DOHH2 (cell line): ENCODE data around the gene UBXN4.

ENCODE experiments used
- H3F3A ChIP-seq: fragments of 200-600 bp; sonication (generic), shearing (Covaris generic); 2 replicates; pipeline ENCODE4 v1.6.0; 2016; ENCODE audit warnings: antibody characterized with exemption, mild to moderate bottlenecking; ENCODE audit not compliant: control insufficient read depth, insufficient read depth
- H3K27ac ChIP-seq: fragments of 200-600 bp; sonication (generic); 2 replicates; pipeline ENCODE4 v1.5.1; 2014; ENCODE audit warnings: low read depth, mild to moderate bottlenecking, low read length, moderate library complexity
- H3K27me3 ChIP-seq: fragments of 200-600 bp; sonication (generic); 2 replicates; pipeline ENCODE4 v1.6.1; 2014; ENCODE audit warnings: mild to moderate bottlenecking, low read length, mixed read lengths; ENCODE audit not compliant: control insufficient read depth
- H3K36me3 ChIP-seq: fragments of 200-600 bp; sonication (generic); 2 replicates; pipeline ENCODE4 v1.6.1; 2014; ENCODE audit warnings: mild to moderate bottlenecking, low read length, moderate library complexity, mixed read lengths; ENCODE audit not compliant: control insufficient read depth
- H3K4me1 ChIP-seq: fragments of 200-600 bp; sonication (generic); 2 replicates; pipeline ENCODE4 v1.6.1; 2014; ENCODE audit warnings: mild to moderate bottlenecking, low read length, mixed read lengths; ENCODE audit not compliant: control insufficient read depth
- H3K4me2 ChIP-seq: fragments of 200-600 bp; sonication (generic); 2 replicates; pipeline ENCODE4 v1.6.0; 2014; ENCODE audit warnings: mild to moderate bottlenecking, low read length, moderate library complexity
- H3K4me3 ChIP-seq: fragments of 200-600 bp; sonication (generic); 2 replicates; pipeline ENCODE4 v1.5.1; 2014; ENCODE audit warnings: mild to moderate bottlenecking, low read length, mixed read lengths
- H3K79me2 ChIP-seq: fragments of 200-600 bp; sonication (generic); 2 replicates; pipeline ENCODE4 v1.6.1; 2014; ENCODE audit warnings: mild to moderate bottlenecking, low read length, mixed read lengths; ENCODE audit not compliant: control insufficient read depth
- H3K9me2 ChIP-seq: fragments of 200-600 bp; sonication (generic); replicated peaks from 2 replicates; pipeline ENCODE4 v1.6.1; 2014; ENCODE audit warnings: mild to moderate bottlenecking, low read length, mixed read lengths; ENCODE audit not compliant: control insufficient read depth
- H3K9me3 ChIP-seq: fragments of 200-600 bp; sonication (generic); 2 replicates; pipeline ENCODE4 v1.6.1; 2014; ENCODE audit warnings: antibody characterized with exemption, low read length, mixed read lengths; ENCODE audit not compliant: control insufficient read depth, insufficient read depth
- H4K20me1 ChIP-seq: fragments of 200-600 bp; sonication (generic); 2 replicates; pipeline ENCODE4 v1.6.0; 2014; ENCODE audit warnings: low read depth, mild to moderate bottlenecking, antibody characterized with exemption, low read length, moderate library complexity; ENCODE audit not compliant: control insufficient read depth, insufficient read depth
- EZH2phosphoT487 ChIP-seq: fragments of 200-600 bp; sonication (generic); IDR thresholded peaks from 2 replicates; pipeline ENCODE4 v1.6.1; 2017; ENCODE audit warnings: borderline replicate concordance, mild to moderate bottlenecking, antibody characterized with exemption, low read length, moderate library complexity, mixed read lengths
- TF ChIP-seq, protein P1 (sequence below): fragments of 200-600 bp; sonication (generic); IDR thresholded peaks from one replicate; pipeline ENCODE4 v1.5.1; 2014; ENCODE audit warnings: antibody characterized with exemption, mild to moderate bottlenecking, low read depth, low read length; ENCODE audit not compliant: poor library complexity, severe bottlenecking

UBXN4 gene

DNA sequence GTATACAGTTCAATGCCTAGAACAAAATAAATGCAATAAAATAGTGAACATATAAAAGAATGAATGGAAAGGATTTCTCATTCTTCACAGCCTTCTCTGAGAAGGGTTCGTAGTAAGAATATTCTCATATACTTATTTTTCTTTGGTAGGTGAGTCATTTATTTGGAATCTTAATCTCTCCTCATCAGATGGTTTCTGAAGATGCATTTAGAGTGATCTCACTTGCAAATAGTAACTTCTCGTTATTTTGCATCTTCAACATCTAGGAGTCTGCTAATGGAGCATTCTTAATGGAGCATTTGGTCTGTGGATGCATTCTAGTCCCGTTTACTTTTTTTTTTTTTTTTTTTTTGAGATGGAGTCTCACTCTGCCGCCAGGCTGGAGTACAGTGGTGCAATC lies 3.9 kb downstream of the UBXN4 start:
- peaks cover 62% of the 10 kb centered on the region for H3K36me3 ChIP-seq
- no peaks in the 10 kb centered on the region for H3K9me3 ChIP-seq
- H3K4me3 ChIP-seq, result no peak overlapping the region
- peaks cover 69% of the 10 kb centered on the region for H3K79me2 ChIP-seq
- H3K4me1 ChIP-seq, result peaks cover 24% of the 10 kb centered on the region
- no peaks in the 10 kb centered on the region; the same call in 1 of the 2 replicates for H3K9me2 ChIP-seq
- TF ChIP-seq, protein P1, sequence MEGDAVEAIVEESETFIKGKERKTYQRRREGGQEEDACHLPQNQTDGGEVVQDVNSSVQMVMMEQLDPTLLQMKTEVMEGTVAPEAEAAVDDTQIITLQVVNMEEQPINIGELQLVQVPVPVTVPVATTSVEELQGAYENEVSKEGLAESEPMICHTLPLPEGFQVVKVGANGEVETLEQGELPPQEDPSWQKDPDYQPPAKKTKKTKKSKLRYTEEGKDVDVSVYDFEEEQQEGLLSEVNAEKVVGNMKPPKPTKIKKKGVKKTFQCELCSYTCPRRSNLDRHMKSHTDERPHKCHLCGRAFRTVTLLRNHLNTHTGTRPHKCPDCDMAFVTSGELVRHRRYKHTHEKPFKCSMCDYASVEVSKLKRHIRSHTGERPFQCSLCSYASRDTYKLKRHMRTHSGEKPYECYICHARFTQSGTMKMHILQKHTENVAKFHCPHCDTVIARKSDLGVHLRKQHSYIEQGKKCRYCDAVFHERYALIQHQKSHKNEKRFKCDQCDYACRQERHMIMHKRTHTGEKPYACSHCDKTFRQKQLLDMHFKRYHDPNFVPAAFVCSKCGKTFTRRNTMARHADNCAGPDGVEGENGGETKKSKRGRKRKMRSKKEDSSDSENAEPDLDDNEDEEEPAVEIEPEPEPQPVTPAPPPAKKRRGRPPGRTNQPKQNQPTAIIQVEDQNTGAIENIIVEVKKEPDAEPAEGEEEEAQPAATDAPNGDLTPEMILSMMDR, result no peak
- TF ChIP-seq EZH2phosphoT487, result no peak
- H3F3A ChIP-seq, result peaks cover 3% of the 10 kb centered on the region; the same call in 1 of the 2 replicates
- peaks cover 17% of the 10 kb centered on the region for H4K20me1 ChIP-seq
- no peaks in the 10 kb centered on the region for H3K27me3 ChIP-seq
- no peak overlapping the region for H3K27ac ChIP-seq
- no peak overlapping the region for H3K4me2 ChIP-seq

DNA sequence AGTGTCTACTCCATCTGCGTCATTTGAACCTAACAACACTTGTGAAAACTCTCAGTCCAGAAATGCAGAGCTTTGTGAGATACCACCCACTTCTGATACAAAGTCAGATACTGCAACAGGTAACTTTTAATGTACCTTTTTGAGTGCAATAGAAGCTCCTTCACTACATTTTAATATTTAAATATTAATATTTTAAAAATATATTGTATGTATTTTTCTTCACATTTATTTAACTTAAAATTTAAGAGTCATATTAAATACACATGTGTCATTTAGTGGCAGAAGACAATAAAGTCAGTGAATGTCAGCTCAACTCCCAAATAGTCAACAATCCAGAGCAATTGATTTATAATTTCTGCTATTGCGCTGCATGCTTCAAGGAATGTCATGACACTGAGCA lies 13.9 kb downstream of the UBXN4 start:
- H4K20me1 ChIP-seq, result no peaks in the 10 kb centered on the region
- no peak overlapping the region for H3K4me3 ChIP-seq
- H3K79me2 ChIP-seq, result no peaks in the 10 kb centered on the region
- H3K4me2 ChIP-seq, result no peak overlapping the region
- no peaks in the 10 kb centered on the region for H3K27me3 ChIP-seq
- no peaks in the 10 kb centered on the region; the same call in 1 of the 2 replicates for H3F3A ChIP-seq
- H3K36me3 ChIP-seq, result peaks cover 74% of the 10 kb centered on the region
- H3K9me3 ChIP-seq, result peaks cover 5% of the 10 kb centered on the region; the same call in 1 of the 2 replicates
- H3K27ac ChIP-seq, result no peak overlapping the region
- TF ChIP-seq EZH2phosphoT487, result no peak
- TF ChIP-seq, protein P1, result no peak
- H3K9me2 ChIP-seq, result no peaks in the 10 kb centered on the region
- no peaks in the 10 kb centered on the region for H3K4me1 ChIP-seq

DNA sequence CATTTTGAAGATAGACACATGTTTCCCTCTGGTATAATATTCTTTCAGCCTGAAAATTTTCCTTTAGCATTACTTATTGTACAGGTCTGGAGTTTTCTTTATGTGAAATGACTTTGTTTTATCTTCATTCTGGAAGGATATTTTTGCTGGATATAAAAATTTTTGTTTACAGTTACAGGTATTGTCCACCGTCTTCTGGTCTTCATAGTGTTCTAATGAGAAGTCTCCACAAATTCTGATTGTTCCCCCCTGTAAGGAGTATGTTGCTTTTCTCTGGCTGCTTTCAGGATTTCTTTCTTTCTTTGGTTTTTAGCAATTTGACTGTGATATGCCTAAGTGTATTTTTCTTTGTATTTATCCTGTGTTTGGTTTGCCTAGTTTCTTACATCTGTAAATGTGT lies 15.0 kb downstream of the UBXN4 start:
- H3K36me3 ChIP-seq, result peaks cover 78% of the 10 kb centered on the region
- H3K4me2 ChIP-seq, result no peak overlapping the region

More for the DNA sequence above, 15.0 kb downstream of the UBXN4 start:
- Histone ChIP-seq H3K9me2 (no peaks in the 10 kb centered on the region), H3K27ac (no peak overlapping the region), H3K4me1 (no peaks in the 10 kb centered on the region), H3K9me3 (peaks cover 5% of the 10 kb centered on the region; the same call in 1 of the 2 replicates), H3F3A (no peaks in the 10 kb centered on the region; the same call in 1 of the 2 replicates), H3K27me3 (no peaks in the 10 kb centered on the region), H4K20me1 (no peaks in the 10 kb centered on the region), H3K4me3 (no peak overlapping the region), H3K79me2 (no peaks in the 10 kb centered on the region)
- TF ChIP-seq, protein P1, result no peak
- no peak for TF ChIP-seq EZH2phosphoT487
